Fibroblast of gingiva (primary cell): Measurements from ENCODE around the gene TNKS1BP1.

ENCODE experiments used
- DNase-seq: peaks from one replicate; pipeline ENCODE4 v3.0.0-alpha.2; 2011; ENCODE audit warnings: low read depth

The TNKS1BP1 gene

GRCh38 chr11:57325735-57326048 lies 940 bp upstream of the TNKS1BP1 start:
- DNase-seq, result no peak

GRCh38 chr11:57324154-57324885 lies 432 bp downstream of the TNKS1BP1 start:
- DNase-seq, result peak; percentile 61

- DNase-seq, result no peak
These were observed 948 bp downstream of the TNKS1BP1 start for GRCh38 chr11:57323855-57324153.

- peak; percentile 38 for DNase-seq
These were observed 1.4 kb downstream of the TNKS1BP1 start for GRCh38 chr11:57323167-57323854.

- peak; percentile 99 for DNase-seq
These were observed 2.2 kb downstream of the TNKS1BP1 start for GRCh38 chr11:57322256-57323166.

GRCh38 chr11:57321388-57322255 lies 3.1 kb downstream of the TNKS1BP1 start:
- DNase-seq, result peak; percentile 13

GRCh38 chr11:57320719-57321387 lies 3.9 kb downstream of the TNKS1BP1 start:
- no peak for DNase-seq

GRCh38 chr11:57320067-57320718 lies 4.6 kb downstream of the TNKS1BP1 start:
- no peak for DNase-seq

GRCh38 chr11:57318178-57318577 lies 6.6 kb downstream of the TNKS1BP1 start:
- peak; percentile 41 for DNase-seq

- no peak for DNase-seq
These were observed 8.7 kb downstream of the TNKS1BP1 start for GRCh38 chr11:57316017-57316416.

GRCh38 chr11:57315491-57315890 lies 9.3 kb downstream of the TNKS1BP1 start:
- no peak for DNase-seq

- DNase-seq, result no peak
These were observed 10.4 kb downstream of the TNKS1BP1 start for GRCh38 chr11:57314221-57314973.

GRCh38 chr11:57313788-57314135 lies 11.0 kb downstream of the TNKS1BP1 start:
- no peak for DNase-seq

- no peak for DNase-seq
These were observed 11.5 kb downstream of the TNKS1BP1 start for GRCh38 chr11:57313071-57313787.

GRCh38 chr11:57312511-57313021 lies 12.2 kb downstream of the TNKS1BP1 start:
- no peak for DNase-seq

- peak; percentile 99 for DNase-seq
These were observed 13.4 kb downstream of the TNKS1BP1 start for GRCh38 chr11:57311109-57311936.

- DNase-seq, result peak; percentile 74
These were observed 14.1 kb downstream of the TNKS1BP1 start for GRCh38 chr11:57310630-57311086.

GRCh38 chr11:57310091-57310490 lies 14.7 kb downstream of the TNKS1BP1 start:
- no peak for DNase-seq
